GM12864 (cell line): ENCODE results near the gene TRIM34.

ENCODE experiments used
- DNase-seq: peaks from one replicate; pipeline ENCODE4 v3.0.0-alpha.2; 2011; ENCODE audit warnings: low read depth
- H3K4me3 ChIP-seq: 2 replicates; pipeline ENCODE4 v1.5.1; 2011; ENCODE audit warnings: mild to moderate bottlenecking, low read depth, low read length, control low read depth
- CTCF ChIP-seq: IDR thresholded peaks from 2 replicates; pipeline ENCODE4 v1.5.1; 2011; ENCODE audit warnings: low read depth, mild to moderate bottlenecking, moderate library complexity, low read length, control low read depth, inconsistent platforms; ENCODE audit errors: missing control alignments

TRIM34 gene

GRCh38 chr11:5691964-5692361 is 67.2 kb downstream of the TRIM34 start:
- peak overlapping the region; percentile 62; the same call in 1 of the 2 replicates for H3K4me3 ChIP-seq
- TF ChIP-seq CTCF, result no peak
- no peak for DNase-seq
